KBM-7 (cell line): ENCODE results near the gene NOS1.

Source experiments
- DNase-seq: peaks from one replicate; pipeline ENCODE4 v3.0.0-alpha.2; 2015
- in situ Hi-C: fragments of 300-500 bp; cut with MboI; formaldehyde crosslinking; loops from 2 replicates; pipeline ENCODE4 v1.14.3; 2020; ENCODE audit warnings: low sequenced_read_pairs, low pct_unique_long_range_greater_than_20kb, mixed read lengths

NOS1 gene

GRCh38 chr12:117294189-117294603 lies 67.2 kb downstream of the NOS1 start:
- no peak for DNase-seq
- in situ Hi-C loops: no loop called here

GRCh38 chr12:117293510-117293909 lies 67.9 kb downstream of the NOS1 start:
- DNase-seq: no peak
- in situ Hi-C loops: no loop called here

GRCh38 chr12:117292688-117293087 lies 68.7 kb downstream of the NOS1 start:
- in situ Hi-C loops: no loop called here
- no peak for DNase-seq

- in situ Hi-C loops: no loop called here
- no peak for DNase-seq
Measured at GRCh38 chr12:117284140-117284539, 77.3 kb downstream of the NOS1 start.

GRCh38 chr12:117282490-117282889 lies 78.9 kb downstream of the NOS1 start:
- in situ Hi-C loops: no loop called here
- DNase-seq: no peak

GRCh38 chr12:117280019-117280680 lies 81.3 kb downstream of the NOS1 start:
- in situ Hi-C loops: no loop called here

GRCh38 chr12:117279606-117280005 lies 81.8 kb downstream of the NOS1 start:
- DNase-seq: no peak
- in situ Hi-C loops: no loop called here

More at GRCh38 chr12:117280019-117280680, 81.3 kb downstream of the NOS1 start:
- DNase-seq: no peak

GRCh38 chr12:117277875-117278274 lies 83.6 kb downstream of the NOS1 start:
- in situ Hi-C loops: no loop called here
- DNase-seq: no peak

GRCh38 chr12:117273091-117273490 lies 88.3 kb downstream of the NOS1 start:
- in situ Hi-C loops: no loop called here

GRCh38 chr12:117272690-117273089 lies 88.7 kb downstream of the NOS1 start:
- in situ Hi-C loops: no loop called here
- DNase-seq: no peak

More at GRCh38 chr12:117273091-117273490, 88.3 kb downstream of the NOS1 start:
- no peak for DNase-seq

GRCh38 chr12:117262749-117263148 lies 98.7 kb downstream of the NOS1 start:
- no peak for DNase-seq
- in situ Hi-C loops: no loop called here

GRCh38 chr12:117261247-117261646 lies 100.2 kb downstream of the NOS1 start:
- in situ Hi-C loops: no loop called here
- no peak for DNase-seq

- in situ Hi-C loops: no loop called here
- no peak for DNase-seq
Measured at GRCh38 chr12:117255386-117255785, 106.0 kb downstream of the NOS1 start.

- in situ Hi-C loops: no loop called here
- DNase-seq: no peak
Measured at GRCh38 chr12:117243488-117243887, 117.9 kb downstream of the NOS1 start.

GRCh38 chr12:117241697-117242096 lies 119.7 kb downstream of the NOS1 start:
- in situ Hi-C loops: no loop called here
- no peak for DNase-seq

GRCh38 chr12:117240081-117240755 lies 121.2 kb downstream of the NOS1 start:
- no peak for DNase-seq
- in situ Hi-C loops: no loop called here

GRCh38 chr12:117236456-117237001 lies 124.9 kb downstream of the NOS1 start:
- peak; percentile 74 for DNase-seq
- in situ Hi-C loops: no loop called here

- in situ Hi-C loops: no loop called here
- DNase-seq: no peak
Measured at GRCh38 chr12:117235261-117235660, 126.2 kb downstream of the NOS1 start.

GRCh38 chr12:117234441-117234840 lies 127.0 kb downstream of the NOS1 start:
- no peak for DNase-seq
- in situ Hi-C loops: no loop called here

GRCh38 chr12:117231750-117232149 lies 129.7 kb downstream of the NOS1 start:
- DNase-seq: peak; percentile 3
- in situ Hi-C loops: no loop called here

- in situ Hi-C loops: no loop called here
- DNase-seq: no peak
Measured at GRCh38 chr12:117228239-117228638, 133.2 kb downstream of the NOS1 start.
